Kidney tubule cell (primary cell): ENCODE results near the gene OTOGL.

Experiments used
- DNase-seq: peaks from one replicate; pipeline ENCODE4 v3.0.0-alpha.2; 2018; ENCODE audit warnings: low spot score

OTOGL gene

DNA sequence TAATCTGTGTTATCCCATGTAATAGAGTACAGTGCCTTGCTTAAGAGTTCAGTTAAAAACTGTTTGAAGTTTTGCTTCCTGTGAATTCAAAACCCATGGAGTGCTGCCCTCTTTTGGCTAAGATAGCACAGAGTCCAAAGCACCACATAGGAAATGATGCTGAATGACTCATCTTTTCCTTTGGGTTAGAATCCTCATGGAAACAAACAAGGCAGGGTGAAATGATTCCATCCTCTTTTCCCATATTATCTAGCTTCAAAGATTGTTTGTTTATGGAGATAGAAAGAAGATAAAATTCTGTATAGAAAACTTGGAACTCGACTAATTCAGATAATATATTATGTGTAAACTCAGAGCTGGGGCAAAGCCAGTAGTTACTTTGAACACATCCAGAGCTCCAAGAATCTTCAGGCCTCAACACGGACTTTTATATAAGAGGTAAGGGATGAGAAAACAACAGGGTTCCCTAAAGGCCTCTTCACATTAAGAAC is 87.4 kb downstream of the OTOGL start:
- DNase-seq, result peak; percentile 87

DNA sequence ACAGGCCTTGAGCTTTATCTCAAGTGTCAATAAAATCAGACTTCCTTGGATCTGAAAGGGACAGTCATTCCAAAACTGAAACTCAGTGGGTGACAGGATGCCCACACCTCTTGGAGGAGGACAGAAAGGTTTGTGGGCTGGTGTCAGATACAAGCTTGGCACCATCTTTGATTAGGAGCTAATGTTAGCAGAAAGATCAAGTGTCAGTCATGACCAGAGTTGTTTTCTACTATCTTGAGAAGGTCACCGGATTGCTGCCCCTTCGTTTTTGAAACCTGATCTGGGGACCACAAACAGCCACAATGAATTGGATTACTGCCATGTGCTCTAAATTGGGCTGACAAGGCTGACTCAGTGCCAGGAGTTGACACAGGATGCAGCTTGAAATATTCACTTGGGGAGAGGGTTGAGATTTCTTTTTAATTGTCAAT is 88.3 kb downstream of the OTOGL start:
- peak; percentile 48 for DNase-seq

DNA sequence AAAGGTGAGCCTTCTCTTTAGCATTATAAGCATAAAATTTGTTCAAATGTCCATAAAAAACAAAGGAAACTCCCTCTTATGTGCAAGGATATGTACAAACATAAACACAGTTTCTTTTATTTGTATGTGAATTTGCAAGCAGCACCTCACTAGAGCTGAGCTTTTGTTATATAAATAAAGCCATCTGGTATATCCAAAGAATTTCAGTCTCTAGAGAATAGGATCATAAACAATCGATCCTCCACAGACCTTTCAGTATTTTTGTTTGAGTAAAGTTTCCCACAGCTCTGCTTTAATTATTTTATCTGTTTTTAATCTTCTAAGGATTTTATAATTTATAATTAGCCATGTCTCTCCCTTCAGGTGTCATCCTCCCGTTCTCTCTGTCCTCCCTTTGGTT is 89.2 kb downstream of the OTOGL start:
- no peak for DNase-seq

DNA sequence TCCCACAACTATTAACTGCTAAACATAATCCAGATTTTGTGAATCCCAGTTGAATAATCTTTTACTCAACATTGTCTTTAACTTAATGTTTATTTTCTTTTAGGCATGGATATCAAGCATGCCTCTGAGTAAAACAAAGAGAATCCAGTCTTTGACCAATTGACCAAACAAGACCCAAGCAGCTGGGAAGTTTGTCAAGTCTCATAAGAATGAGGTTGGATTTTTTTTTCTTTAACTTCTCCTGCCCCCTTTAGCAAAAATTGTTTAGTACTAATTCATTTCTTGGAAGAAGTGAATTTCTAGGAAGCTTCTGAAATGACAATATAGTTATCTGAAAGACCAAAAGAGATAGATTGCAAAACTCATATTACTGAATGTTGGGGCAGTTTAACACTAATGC is 89.9 kb downstream of the OTOGL start:
- no peak for DNase-seq

DNA sequence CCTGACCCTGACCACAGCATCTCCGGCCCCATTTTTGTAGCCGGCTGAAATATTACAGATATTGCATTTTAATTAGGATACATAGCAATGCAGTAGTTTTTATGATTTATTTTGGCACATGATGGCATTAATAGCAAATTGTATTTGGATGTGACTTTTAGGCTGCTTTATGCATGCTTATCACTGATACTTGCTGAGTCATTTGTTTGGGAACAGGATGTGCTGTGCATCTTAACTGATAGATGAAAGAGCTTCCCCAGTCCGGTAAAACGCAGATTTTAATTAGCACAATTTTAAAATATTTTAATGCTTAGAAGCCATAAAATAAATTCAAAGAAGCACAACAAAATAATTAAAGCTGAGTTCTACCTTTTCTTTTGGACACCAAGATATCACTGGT is 90.7 kb downstream of the OTOGL start:
- DNase-seq, result no peak

GRCh38 chr12:80192087-80192486 is 92.8 kb downstream of the OTOGL start:
- no peak for DNase-seq

- DNase-seq, result no peak
These were observed 94.5 kb downstream of the OTOGL start for GRCh38 chr12:80193865-80194264.

- DNase-seq, result peak; percentile 62
These were observed 95.9 kb downstream of the OTOGL start for GRCh38 chr12:80195074-80195726.

GRCh38 chr12:80195737-80196136 is 96.4 kb downstream of the OTOGL start:
- DNase-seq, result no peak

DNA sequence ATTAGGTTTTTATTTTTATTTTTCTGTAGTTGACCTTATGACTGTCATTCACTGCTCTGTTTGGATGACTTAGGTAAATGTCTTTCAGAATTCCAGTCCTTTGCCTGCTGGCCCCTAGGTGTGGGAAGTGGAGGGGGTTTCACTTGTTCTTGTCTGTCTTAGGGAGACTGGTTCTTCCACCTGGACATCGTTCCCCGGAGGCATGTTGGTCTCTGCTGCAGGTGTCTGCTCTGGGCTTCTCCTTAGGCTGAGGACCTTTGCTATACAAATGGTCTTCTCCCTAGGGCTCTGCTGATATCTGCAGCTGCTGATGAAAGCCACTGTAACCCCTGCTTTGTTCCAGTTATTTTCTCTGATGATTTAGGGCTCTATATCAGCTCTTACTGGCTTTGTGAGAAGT is 97.1 kb downstream of the OTOGL start:
- DNase-seq, result no peak

DNA sequence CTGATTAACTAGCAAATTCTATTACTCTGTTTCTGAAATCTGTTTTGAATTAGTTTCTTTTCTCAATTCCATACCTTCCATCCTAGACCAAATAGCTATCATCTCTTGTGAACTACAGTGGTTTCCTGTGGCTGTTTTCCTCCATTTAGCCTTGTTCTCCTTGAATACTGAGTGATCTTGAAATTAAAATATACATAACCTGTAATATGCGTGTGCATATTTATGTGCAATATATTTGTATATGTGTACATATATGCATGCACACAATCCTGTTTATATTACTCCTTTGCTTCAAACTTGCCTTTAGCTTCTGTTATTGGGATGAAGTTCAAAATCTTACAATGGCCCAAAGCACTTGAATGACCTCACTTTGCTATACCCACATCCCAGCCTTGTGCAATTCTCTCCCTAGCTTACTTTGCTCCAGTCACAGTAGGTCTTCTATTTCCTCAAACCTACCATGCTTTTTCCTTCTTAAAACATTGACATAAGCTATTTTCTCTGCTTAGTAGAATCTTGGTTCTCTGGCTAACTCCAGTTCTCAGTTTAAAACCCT is 99.5 kb downstream of the OTOGL start:
- DNase-seq, result no peak

- DNase-seq, result no peak
These were observed 100.6 kb downstream of the OTOGL start for GRCh38 chr12:80199931-80200330.

DNA sequence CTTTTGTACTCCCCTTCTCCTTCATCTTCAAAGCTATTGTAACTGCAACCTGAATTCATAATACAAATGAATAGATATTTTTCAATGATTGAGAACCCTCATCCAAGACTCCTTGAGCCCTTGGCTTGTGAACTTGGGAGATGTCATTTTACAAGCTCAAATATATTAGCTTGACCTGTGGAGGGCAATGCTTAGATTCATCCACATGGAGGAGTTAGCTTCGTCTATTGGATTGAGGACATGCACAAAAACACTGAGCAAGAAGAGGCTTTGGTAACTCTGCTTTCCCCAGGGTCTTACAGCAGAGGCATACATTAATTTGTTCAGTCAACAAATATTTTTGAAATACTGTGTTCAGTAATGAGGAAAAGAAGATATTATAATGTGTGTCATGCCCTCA is 101.1 kb downstream of the OTOGL start:
- no peak for DNase-seq

- no peak for DNase-seq
These were observed 102.6 kb downstream of the OTOGL start for GRCh38 chr12:80201908-80202307.

DNA sequence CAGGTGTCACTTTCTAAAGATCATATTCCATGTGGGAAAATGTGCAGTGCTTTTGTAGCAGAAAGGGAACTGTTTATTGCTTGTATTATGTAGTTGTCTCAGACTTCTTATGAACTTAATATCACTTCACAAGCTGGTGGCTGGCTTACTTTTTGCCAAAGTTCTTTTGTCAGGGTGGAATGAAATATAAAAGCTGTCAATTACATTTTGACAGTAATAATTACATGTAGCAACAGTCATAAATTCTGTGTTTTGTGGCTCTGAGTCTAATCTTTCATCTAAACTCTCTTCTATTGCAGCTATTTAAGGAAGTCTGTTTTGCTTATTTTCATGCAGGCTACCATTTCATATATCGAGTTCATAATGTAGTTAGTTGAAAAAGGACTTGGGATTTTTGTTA is 106.6 kb downstream of the OTOGL start:
- no peak for DNase-seq

DNA sequence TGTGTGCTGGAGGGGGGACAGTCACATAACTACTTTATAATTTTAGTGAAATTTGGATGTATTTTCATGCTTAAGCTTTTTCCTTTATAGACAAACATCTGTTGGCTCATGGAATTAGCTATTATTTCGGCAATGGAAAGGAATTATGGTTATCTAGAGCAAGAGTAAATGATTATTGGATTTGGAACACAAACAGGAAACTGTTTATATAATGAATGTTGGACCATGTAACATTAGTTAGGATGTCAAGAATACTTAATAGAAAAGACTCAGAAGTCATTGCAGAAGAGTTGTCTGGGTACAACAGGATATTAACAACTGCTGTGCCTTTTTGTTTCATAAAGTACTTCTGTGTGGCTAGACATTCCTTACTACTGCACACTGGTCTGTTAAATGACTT is 108.7 kb downstream of the OTOGL start:
- DNase-seq, result no peak

GRCh38 chr12:80211671-80212070 is 112.3 kb downstream of the OTOGL start:
- no peak for DNase-seq

GRCh38 chr12:80212938-80213645 is 113.8 kb downstream of the OTOGL start:
- no peak for DNase-seq

DNA sequence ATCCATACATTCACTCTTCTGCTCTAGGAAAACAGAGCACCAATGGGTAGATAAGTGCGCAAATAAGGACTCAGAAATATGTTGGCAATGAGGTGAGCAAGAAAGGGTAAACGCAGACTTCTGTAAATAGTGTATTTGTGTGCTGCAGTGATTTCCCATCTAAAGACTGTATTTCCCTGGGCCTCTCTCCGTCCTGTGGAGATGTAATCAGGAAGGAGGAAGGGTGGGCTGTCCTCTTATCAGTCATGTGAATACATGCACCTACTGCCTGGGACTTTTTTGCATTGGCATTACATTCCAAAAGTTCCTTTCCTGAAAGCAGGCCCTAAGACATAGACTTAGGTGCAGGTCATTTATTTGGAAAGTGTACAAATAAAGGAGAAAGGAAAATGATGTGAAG is 114.5 kb downstream of the OTOGL start:
- no peak for DNase-seq

DNA sequence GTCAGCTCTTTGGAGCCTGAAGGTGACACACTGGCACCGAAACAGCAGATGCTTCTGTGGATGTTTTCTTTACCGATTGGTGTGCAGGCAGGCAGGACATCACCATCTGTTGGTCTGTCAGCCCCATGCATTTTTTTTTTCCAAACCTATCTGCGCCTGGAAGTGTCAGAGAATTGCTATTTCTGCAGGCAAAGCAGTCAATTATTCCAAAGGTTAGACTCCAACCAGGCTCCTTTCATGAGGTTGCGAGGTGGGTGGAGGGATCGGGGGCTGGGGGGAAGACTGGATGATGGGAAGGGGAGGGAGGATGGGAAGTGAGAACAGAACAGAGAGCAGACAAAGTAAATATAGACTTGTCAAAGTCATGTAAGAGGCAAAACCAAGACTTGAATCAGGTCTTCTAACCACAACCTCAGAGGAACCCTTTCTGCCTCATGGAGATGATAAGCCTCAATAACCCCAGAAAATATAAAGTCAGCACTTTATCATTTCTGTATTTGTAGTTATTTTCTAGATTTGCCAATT is 117.7 kb downstream of the OTOGL start:
- DNase-seq, result peak; percentile 39

- peak; percentile 80 for DNase-seq
These were observed 119.6 kb downstream of the OTOGL start for GRCh38 chr12:80218925-80219324.

DNA sequence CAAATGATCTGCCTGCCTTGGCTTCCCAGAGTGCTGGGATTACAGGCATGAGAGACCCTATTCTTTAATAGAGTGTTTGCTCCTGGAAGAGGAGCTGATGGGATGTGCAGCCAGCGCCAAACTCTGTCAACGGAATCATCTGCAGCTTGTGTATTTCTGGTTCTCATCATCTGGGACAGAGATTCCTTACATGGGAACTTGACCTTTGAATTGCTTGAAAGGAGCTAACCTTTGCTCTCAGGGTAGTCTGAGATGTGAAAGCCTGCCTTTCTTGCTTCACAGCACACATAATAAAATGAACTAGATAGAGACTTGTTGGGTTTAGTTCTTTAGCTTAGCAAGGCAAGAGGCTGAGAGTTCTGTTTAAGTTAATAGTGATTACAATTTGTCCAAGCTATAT is 120.0 kb downstream of the OTOGL start:
- DNase-seq, result no peak

GRCh38 chr12:80222261-80222660 is 122.9 kb downstream of the OTOGL start:
- no peak for DNase-seq
